ENCODE measurements around the gene PLB1.

- TF ChIP-seq EZH2 (optimal IDR thresholded peaks at IDR 0.05; ENCODE audit: low read depth, low read length) (no peak), CTCF (IDR thresholded peaks at IDR 0.05; ENCODE audit: low read length) (no peak), EZH2phosphoT487 (IDR thresholded peaks at IDR 0.05; ENCODE audit: low read length) (no peak)
These were observed 171.4 kb downstream of the PLB1 start for GRCh38 chr2:28667261-28667660.

Measured in MM.1S (cell line).